NOMO-1 treated with DMSO at 0.1 percent for 48 hours (cell line): ENCODE results near the gene LAS1L.
"Not testable (repeated sequence)": the region's sequence is repeated elsewhere in the genome, so short reads cannot be mapped to it uniquely, and the experiment has no call there.

ENCODE experiments used
- DNase-seq: peaks from one replicate; lab custom pipeline; 2025; ENCODE audit not compliant: unreplicated experiment; lab: John Stamatoyannopoulos, UW

Gene LAS1L

DNA sequence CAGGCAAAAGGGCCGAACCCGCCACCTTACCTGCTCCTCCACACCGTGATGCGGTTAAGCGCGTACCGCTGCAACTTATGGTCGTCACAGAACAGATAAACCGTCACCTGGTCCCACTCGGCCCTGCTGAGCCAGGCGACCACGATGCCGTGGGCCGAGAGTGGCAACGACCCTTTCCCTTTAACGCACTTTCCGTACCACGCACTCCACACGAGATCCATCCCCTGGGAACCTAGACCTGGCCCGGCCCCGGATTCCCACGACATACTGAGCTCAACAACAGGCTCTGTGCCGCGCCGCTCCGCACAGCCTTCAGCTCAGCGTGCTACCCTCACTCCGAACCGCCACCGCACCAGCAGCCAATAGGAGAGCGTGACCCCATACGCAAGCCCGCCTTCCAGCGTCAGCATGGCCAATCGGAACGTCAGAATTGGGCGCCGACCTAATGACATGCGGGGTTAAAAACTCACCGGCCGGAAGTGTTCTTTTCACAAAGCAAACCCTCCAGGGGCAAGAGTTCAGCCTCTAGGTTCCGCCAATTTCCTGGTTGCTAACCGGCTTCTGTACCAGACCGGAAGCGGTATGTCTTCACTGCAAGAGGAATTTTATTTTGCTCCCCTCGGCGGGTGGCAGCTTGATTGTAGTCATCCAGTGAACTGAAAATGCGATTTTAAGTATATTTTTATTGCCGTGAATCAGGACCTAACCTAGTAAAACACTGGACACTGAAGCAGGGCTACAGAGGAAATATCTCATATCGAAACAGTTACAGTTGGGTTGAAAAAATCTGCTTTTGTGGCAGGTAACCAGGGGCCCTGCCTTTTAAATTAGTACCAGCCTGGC, at the start of gene LAS1L:
TSS of gene LAS1L (minus strand) at position 338 of the 843 bp plus-strand sequence. CDS start at position 266, 72 bp downstream.
- peak; percentile 87 for DNase-seq

DNA sequence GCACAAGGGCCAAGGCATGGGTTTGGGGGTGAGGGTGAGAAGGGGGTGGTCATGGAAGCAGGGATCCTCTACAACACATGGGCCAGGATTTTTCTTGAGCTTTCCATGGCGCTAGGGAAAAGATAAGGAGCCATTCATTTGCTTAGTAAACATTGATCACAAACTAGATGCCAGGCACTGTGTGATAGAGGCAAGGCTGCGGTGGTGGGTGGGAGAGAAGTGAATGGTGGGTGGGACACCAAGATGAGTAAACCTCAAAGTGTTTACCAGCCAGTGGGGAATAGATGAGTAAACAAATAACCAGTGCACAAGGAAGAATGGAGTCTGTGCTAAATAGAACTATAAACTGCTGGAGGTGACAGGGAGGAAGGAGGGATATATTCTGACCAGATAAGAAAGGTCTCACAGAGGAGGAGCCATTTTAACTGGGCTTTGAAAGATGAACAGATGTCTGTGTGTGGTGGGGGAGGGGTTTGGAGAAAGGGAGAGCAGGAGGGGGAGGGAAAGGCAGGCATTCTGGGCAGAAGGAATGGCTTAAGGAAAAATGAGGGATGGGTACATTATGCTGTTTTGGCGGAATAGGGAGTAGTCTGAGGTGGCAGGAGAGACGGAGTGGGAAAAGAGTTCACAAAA, 48.0 kb upstream of the LAS1L start:
- DNase-seq: no peak

DNA sequence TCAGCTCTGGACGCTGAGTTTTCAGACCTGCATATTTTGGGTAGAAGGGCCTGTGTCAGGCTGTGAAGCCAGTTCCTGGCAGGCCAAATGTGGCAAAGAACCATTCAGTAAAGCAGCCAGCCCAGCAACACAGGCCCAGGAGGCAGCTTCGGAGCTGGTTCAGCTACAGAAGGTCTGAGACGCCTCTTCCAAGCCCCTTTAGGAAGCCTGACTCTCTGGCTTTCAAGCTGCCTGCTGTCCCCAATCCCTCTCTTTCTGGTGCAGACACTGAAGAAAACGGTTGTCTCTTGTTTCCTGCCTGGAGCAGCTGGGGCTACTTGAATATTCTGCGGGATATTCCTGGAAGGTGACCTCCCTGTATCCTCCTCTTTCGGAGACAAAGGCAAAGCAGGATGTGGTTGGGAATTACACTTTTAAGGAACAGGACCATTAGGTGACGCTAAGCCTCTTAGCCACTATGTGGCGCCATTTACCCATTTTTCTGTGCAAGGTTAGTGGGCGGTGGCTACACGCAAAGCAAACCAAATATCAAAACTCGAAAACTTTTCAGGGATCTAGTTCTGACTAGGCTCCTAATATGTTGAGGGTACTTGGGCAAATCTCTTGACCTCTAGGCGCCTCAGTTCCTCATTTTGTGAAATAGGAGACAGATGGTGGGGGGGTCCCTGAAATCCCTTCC, 47.2 kb upstream of the LAS1L start:
- DNase-seq: peak; percentile 63

DNA sequence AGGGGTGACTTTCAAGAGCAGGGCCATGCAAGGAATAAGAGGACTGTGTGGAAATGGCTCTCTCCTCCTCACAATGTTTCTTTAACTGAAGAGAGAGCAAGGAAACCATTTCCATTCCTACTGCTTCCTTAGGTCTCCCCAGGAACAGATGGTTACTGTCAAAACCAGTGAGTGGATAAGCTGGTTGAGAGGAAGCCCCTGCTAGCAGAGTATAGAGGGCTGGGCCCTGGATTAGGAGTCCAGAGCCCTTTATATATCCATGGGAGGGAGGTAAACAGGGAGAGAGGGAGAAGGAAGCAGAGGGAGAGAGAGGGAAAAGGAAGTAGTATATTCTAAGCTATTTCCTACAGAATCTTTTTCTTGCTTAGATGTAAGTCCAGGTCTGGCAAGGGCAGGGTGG, 43.8 kb upstream of the LAS1L start:
- no peak for DNase-seq

DNA sequence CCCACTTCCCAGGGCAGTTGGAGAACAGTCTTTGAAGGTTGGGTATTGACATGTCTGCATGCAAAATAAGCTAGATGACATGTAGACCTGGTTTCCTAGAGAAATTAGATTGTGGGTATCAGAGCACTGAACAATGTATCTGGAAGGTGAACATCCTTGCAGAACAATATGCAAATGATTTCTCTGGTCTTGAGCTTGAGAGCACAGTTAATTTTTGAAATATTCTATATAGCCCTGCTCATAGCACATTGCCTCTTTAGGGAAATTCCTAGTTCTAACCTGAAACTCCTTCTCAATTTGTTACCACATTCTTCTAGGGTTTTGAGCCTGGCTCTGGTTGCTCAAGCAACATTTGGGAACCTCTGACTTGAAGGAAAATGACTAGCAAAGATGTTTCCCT, 41.6 kb upstream of the LAS1L start:
- DNase-seq: no peak

DNA sequence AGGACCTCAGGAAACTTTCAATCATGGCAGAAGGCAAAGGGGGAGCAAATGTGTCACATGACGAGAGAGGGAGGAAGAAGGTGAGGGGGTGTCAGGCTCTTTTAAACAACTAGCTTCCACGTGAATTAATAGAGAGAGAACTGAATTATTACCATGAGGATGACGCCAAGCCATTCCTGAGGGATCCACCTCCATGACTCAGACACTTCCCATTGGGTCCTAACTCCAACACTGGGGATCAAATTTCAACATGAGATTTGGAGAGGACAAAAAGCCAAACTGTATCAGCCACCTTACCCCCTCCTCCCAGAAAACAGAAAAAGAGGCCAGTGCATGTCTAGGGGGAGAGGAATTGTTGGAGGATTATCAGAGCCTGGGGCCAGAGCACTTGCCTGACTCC, 40.4 kb upstream of the LAS1L start:
- DNase-seq: no peak

DNA sequence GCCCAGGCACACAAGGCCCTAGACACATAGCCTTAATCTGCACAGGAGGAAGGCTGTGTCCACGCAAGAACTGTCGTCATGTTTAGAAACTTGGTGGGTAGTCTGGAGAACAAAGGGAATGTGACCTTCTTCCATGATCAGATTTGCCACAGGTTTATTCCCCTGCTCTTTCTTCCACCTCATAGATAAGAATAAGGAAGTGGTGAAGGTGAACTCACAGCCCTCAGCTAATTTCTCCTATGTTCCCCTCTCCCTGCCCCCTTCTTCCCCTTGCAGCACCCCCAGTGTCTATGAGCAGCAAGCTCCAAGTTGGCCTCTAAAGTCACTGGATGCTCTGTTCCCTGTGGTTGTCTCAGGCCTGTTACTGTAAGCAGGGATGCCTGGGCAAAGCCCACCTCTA, 39.8 kb upstream of the LAS1L start:
- DNase-seq: peak; percentile 14

DNA sequence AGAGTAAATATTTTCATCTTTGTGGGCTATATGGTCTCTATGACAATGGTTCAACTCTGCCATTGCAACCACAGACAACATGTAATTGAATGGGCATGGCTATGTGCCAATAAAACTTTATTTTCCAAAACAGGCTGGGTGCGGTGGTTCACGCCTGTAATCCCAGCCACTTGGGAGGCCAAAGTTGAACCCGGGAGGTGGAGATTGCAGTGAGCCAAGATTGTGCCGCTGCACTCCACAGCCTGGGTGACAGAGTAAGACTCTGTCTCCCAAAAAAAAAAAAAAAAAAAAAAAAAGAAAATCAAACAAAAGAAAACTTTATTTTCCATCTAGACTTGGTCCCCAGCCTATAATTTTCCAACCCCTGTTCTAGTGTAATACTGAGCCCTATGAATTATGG, 38.4 kb upstream of the LAS1L start:
- DNase-seq: no peak

DNA sequence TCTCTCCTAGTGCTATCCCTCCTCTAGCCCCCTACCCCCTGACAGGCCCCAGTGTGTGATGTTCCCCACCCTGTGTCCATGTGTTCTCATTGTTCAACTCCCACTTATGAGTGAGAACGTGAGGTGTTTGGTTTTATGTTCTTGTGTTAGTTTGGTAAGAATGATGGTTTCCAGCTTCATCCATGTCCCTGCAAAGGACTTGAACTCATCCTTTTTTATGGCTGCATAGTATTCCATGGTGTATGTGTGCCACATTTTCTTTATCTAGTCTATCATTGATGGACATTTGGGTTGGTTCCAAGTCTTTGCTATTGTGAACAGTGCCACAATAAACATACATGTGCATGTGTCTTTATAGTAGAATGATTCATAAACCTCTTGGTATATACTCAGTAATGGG, 28.3 kb upstream of the LAS1L start:
- not testable (repeated sequence) for DNase-seq

DNA sequence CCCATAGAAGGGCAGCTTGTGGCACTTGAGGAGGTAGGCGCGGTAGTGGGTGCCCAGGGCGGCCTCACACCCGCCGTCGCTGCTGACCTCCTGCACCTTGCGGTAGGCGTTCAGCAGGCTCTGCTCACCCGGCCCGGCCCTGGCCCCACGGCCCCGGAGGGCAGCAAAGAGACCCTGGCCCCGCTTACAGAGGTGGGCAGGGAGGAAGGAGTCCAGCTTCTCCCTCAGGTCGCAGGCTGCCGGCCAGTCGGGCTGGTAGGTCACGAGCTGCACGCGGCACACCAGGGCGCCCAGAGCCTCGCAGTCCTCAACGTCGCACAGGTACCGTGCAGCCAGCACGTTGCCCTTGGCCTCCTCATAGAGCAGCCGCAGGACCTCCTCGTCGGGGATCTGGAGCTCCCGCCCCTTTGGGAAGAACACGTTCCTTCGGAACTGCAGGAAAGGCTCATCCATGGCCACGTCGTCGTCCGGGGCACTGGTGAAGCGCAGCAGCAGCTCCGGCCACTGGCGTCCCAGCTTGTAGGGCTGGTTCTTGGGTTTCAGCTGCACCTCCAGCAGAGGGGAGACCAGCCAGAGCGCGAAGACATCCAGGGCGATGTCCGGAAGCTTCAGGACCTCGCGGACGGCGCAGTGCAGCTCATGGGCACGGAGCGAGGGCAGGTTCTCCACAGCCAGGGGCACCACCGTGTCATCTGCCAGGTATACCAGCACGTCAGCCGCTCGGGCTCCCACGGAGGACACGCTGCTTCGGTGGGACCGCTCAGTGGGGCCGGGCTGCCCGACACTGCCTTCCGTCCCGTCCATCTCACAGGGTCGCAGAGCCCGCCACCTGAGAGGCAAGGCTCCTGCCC, 17.1 kb upstream of the LAS1L start:
- DNase-seq: no peak

DNA sequence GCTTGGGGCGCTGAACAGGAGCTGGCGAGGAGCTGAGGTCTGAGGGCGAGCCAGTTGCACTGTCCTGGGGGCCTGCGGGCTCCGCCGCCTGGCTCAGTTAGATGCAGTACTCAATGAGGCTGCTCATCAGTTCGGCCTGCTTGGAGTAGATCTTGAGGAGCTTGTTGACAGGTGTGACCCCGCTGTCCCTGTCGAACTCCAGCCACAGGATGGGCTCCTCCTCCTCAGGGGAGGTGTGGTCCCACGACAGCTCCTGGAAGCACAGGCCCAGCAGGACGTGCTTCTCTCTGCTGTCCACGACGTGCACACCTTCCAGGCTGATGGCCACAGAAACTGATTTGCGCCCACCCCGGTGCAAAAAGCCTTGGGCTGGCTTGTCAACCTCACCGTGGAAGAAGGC, 16.5 kb upstream of the LAS1L start:
- no peak for DNase-seq

DNA sequence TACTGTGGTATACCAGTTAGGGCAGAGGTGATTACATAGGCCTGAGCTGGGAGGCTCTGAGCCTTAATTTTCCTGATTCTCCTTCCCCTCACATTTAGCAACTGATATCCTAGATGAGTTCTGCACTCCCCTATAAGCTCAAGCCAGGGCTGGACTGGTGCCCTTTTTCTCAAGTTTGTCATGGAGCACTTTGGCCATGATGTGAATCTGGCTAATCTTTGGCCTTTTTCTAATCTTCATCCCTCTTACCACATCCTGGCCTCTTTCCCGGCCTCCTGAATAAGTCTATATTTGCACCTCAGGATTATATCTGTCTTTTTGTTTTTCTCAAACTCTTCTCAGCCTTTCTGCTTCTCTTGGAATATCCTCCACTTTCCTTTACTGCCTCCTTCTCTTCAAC, 10.9 kb upstream of the LAS1L start:
- no peak for DNase-seq

DNA sequence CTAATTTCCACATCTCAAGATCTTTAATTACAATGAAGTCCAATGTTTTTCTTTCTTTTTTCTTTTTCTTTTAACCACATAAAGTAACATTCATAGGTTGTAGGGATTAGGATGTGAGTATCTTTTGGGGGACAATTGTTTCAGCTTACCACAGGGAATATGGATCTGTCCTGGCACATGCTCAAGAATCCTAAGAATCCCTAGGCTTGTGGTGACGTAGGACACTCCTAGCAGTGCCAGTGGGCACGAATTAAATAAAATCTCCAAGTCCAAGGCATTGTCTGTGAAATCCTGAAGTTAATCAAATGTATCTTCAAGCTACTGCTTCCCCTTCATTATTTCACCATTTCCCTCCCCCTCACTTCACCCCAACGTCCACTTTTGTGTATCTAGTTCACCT, 2.6 kb upstream of the LAS1L start:
- no peak for DNase-seq

DNA sequence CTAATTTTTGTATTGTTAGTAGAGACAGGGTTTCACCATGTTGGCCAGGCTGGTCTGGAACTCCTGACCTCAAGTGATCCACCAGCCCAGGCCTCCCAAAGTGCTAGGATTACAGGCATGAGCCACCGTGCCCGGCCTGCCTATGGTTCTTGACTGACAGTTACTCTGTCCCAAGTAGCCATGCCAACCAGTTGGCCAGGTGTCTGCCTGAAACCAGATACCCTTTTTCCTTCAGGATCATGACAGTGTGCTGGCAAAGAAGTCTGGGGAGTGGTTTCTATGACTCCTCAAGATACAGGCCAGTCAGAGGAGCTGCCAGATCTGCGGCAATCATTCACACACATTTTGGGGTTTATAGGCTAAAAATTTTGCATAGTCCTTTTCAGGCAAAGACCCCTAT, 1.7 kb upstream of the LAS1L start:
- DNase-seq: no peak

DNA sequence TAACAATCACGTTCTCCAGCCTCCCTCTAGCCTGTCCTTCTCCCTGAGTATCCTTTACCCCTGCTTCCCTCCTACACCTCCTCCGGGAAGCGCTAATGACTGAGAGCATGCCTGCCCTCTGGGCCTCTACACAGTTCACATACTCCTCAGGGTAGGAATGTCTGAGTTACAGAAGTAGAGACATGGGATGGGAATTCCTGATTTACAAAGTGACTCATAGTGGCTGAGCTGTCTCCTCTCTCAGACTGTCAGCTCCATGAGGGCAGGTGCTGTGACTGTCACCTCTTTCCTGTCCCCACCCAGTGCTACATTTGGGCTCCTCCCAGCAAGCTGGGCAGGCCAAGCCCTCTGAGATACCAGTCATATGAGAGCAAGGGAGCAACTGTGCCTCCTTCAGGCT, 2.6 kb downstream of the LAS1L start:
- no peak for DNase-seq

DNA sequence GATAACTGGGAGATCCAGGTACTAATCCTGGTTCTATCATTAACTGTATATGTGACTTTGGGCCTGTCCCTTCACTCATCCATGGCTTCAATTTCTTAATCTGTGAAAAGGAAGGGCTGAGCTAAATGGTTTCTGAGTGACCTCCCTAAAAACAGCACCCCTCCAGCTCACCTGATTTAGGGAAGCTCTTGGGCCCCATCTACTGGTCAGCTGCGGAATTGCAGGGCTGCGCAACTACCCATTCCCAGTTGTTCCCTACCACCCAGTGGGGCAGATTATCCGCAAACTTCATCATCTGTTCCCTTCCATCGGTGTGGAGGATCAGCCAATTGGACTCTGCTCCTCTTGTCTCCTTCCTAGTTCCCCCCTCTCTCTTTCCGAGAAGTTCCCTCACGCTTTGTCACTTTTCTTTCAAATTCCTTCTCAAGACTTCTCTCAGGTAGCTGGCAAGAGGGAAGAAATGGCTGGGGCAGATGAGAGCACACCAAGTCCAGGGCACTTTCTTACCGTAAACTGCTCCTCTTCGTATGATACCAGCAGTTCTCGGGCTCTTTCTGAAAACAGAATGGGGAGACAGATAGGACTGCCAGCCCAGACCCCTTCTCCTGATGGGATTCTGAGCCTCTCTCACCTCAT, 5.8 kb downstream of the LAS1L start:
- peak; percentile 21 for DNase-seq

DNA sequence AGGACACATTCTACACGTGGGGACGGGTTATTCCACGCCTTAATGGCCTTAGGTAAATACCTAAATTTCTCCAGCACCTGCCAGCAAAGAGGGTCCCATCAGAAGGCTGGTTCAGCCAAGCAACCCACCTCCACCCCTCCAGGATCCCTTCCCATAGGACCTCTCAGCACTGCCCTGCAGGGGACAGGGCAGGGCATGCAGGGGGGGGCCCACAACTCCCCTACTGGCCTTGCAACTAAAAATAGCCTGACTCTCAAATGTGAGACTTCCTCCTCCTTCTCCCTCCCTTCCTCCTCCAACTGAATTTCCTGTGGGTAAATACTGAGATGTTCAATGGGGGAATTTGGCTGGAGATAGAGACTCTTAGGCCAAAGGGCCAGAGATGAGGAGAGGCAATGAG, 6.3 kb downstream of the LAS1L start:
- DNase-seq: no peak

DNA sequence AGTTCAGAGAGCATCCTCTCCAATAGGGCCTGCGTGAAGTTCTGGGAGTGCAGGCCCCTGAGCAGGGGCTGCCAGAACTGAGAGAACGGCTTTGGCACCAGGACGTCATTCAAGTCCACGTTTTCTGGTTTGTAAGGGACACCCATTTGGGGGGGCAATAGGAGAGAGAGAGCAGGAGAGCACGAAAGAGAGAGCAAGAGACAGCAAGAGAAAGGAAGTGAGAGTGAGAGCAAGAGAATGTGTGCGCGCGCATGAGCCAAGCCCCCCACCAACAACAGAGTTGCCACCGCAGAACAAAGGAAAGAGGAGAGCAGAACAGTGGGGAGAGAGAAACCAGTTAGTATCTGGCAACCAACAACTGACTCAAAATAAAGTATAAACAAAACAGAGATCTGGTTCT, 10.4 kb downstream of the LAS1L start:
- DNase-seq: no peak

DNA sequence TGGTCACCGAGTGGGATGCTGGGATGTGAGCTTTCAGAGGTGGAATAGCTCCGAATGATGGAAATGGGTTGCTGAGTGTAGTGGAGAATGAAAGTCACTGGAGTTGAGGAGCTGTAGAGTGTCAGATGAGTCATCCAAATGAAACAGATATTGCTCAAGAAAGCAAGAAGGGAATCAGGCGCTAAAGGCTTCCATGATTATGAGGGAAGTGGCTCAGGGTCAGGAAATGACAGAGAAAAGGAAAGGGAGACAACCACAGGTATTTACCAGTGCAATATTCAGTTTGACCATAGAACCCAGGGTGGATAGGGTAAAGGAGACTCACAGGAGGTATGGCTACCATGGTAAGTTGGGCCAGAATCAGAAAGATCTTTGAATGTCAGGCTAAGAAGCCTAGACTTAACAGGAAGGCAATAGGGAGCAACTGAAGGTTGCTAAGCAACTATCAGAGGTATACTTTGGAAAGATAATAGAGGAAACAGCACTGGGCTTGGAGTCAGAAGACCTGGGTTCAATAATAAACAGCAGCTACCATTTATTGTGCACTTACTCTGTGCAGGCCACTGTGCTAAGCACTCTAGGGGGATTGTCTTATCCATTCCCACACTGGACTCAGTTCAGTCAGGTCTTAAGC, 11.7 kb downstream of the LAS1L start:
- no peak for DNase-seq

DNA sequence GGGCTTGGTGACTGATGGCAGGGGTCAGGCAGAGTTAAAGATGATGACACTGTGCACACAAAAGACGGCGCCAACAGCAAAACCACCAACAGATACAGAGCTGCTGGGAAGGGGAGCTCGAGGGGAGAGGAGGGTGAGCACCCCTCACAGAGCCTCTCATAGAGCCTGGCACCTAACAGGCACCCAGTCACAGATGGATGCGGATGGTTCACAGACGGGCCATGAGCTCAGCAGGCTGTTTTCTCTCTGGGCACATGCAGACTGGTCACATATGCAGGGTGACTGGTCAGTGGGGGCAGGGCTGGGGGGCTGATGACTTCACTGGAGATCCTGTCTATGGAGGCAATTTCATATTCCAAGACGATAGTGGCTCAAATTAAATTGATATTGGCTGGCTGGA, 15.1 kb downstream of the LAS1L start:
- DNase-seq: not testable (repeated sequence)
